GM19397 (cell line): ENCODE data around the gene PRSS38.

Experiments used
- ATAC-seq: cut with Tn5 transposase; IDR thresholded peaks from one replicate; pipeline ENCODE4 v1.9.1; 2021; ENCODE audit warnings: mild to moderate bottlenecking, moderate library complexity; ENCODE audit not compliant: unreplicated experiment

PRSS38 gene

GRCh38 chr1:227778401-227778947 is 37.0 kb upstream of the PRSS38 start:
- no peak for ATAC-seq

- ATAC-seq = no peak
These were observed 36.4 kb upstream of the PRSS38 start for GRCh38 chr1:227779021-227779441.

- ATAC-seq = no peak
These were observed 35.8 kb upstream of the PRSS38 start for GRCh38 chr1:227779685-227780084.

GRCh38 chr1:227780101-227781044 is 35.1 kb upstream of the PRSS38 start:
- no peak for ATAC-seq

DNA sequence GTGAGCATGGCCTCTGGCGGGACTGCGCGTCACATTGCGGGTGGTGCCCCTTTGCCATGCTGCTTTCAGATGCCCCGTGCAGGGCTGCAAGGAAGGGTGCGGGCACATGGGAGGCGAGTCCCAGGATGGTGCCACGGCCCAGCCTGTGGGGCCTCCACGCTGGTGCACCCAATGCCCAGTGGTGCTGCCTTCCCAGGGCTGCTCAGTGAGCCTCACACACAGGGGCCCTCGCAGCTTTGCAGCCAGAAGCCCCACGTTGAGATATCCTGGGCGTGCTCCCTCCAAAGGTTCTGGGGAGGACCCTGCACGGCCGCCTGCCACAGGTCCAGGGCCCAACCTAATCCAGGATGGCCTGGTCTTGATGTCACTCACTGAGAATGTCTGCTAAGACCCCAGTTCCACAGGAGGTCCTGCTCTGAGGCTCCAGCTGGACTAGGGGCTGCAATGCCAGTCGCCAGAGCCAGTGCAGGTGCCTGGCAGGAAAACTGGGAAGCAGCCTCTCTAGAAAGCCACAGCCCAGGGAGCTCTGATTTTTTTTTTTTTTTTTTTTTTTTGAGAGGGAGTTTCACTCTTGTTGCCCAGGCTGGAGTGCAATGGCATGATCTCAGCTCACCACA is 34.1 kb upstream of the PRSS38 start:
- no peak for ATAC-seq

GRCh38 chr1:227782226-227782625 is 33.2 kb upstream of the PRSS38 start:
- ATAC-seq = no peak

GRCh38 chr1:227785094-227785804 is 30.2 kb upstream of the PRSS38 start:
- no peak for ATAC-seq

GRCh38 chr1:227785805-227786671 is 29.4 kb upstream of the PRSS38 start:
- no peak for ATAC-seq

- ATAC-seq = no peak
These were observed 28.6 kb upstream of the PRSS38 start for GRCh38 chr1:227786673-227787512.

GRCh38 chr1:227787513-227788270 is 27.8 kb upstream of the PRSS38 start:
- ATAC-seq = peak; percentile 92

- peak; percentile 58 for ATAC-seq
These were observed 27.0 kb upstream of the PRSS38 start for GRCh38 chr1:227788271-227789083.

DNA sequence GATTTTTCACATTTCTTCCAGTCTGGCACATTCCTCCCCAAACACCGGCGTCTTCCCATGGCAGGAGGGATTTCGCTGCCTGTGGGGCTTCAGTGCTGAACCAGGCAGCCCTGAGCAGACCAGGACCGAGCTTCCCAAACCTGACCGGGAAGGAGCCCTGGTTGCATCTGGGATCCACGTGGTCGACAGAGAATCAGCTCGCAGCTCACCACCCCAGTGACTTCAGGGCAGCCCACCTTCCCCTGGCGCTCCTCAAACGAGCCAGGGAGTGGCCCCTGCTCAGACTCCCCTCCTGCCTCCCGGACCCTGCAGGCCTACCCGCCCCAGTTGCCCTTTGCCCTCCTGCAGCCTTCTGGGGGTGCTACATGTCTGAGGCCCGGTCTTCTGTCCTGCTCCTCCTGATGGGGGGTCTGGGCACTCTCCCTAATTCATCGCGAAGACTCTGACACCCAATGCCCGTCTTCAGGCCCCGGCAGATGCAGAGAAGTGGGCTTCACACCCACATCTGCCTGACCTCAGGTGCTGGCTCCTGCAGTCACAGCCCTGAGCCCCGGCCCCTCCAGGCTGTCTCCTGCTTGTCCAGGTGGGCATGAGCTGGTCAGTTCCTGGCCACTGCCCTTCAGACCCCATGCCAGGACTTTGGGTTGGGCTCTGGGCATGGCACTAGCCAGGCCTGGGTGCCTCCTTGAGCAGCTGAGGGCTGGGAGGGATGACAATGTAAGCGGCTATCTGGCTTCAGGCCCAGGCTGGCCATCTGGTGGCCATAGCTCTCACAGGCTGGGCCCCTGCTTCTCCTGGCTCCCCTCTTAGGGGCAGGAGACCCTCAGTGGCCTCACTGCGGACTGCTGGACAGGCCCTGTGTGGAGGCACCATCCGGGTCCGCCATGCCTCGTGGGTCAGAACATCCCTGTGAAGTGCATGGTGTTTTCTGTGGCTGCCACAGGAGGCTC is 26.1 kb upstream of the PRSS38 start:
- ATAC-seq = no peak

DNA sequence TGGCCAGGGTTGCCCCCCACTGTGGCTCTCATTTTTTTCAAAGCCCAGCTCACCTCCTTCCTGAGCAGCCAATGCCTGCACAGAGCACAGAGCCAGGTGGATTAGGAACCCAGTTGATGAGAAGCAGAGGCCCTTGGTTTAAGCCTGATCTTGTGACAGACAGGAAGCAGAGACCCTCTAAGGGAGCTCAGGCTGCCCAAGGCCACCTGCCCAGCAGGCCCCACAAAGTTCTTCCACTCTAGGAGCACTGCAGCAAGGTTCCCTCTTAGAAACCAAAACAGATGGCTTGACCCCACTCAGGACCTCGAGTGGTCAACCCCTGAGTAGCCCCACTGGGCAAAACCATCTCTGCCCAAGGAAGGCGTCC is 25.5 kb upstream of the PRSS38 start:
- ATAC-seq = no peak

DNA sequence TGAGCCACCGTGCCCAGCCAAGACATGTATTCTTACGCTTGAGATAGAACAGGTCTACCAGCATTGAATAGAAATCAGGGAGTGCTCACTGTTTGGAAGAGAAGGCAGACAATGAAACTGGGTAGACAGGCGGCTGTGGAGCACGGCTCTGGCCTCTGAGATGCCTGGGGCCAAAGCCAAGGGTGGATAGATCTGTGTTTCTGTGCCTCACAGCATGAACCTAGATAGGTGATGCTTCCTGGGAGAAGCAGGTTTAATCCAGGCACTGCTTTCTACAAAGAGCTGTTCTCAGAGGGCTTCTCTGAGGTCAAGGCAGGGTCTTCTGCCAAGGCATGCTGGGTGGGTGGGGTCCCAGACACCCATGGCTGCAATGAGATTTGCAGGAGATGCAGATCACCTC is 24.6 kb upstream of the PRSS38 start:
- no peak for ATAC-seq

GRCh38 chr1:227791425-227792143 is 23.9 kb upstream of the PRSS38 start:
- ATAC-seq = no peak
